ENCODE measurements around the gene CRYBA4.

The CRYBA4 gene

GRCh38 chr22:26662160-26662559 lies 40.4 kb downstream of the CRYBA4 start:
- no peak for DNase-seq

- no peak for DNase-seq
These were observed 41.7 kb downstream of the CRYBA4 start for GRCh38 chr22:26663374-26663923.

- DNase-seq: no peak
These were observed 44.1 kb downstream of the CRYBA4 start for GRCh38 chr22:26665813-26666231.

GRCh38 chr22:26667140-26667539 lies 45.4 kb downstream of the CRYBA4 start:
- DNase-seq: no peak

- no peak for DNase-seq
These were observed 47.3 kb downstream of the CRYBA4 start for GRCh38 chr22:26669060-26669481.

GRCh38 chr22:26670459-26670858 lies 48.7 kb downstream of the CRYBA4 start:
- DNase-seq: no peak

- DNase-seq: no peak
These were observed 49.7 kb downstream of the CRYBA4 start for GRCh38 chr22:26671317-26672059.

- no peak for DNase-seq
These were observed 50.3 kb downstream of the CRYBA4 start for GRCh38 chr22:26672060-26672471.

- DNase-seq: peak; percentile 42
These were observed 51.1 kb downstream of the CRYBA4 start for GRCh38 chr22:26672590-26673468.

GRCh38 chr22:26673486-26673885 lies 51.7 kb downstream of the CRYBA4 start:
- DNase-seq: no peak

- DNase-seq: no peak
These were observed 52.7 kb downstream of the CRYBA4 start for GRCh38 chr22:26674211-26675190.

GRCh38 chr22:26675687-26676268 lies 54.0 kb downstream of the CRYBA4 start:
- no peak for DNase-seq

GRCh38 chr22:26677217-26677616 lies 55.5 kb downstream of the CRYBA4 start:
- DNase-seq: no peak

GRCh38 chr22:26679003-26679629 lies 57.4 kb downstream of the CRYBA4 start:
- DNase-seq: peak; percentile 46
